Superior temporal gyrus (tissue), 1 donor: ENCODE measurements around the gene MPZL1.
"Not testable (repeated sequence)": the region's sequence is repeated elsewhere in the genome, so short reads cannot be mapped to it uniquely, and the experiment has no call there.

Experiments
- DNase-seq: peaks from one replicate; pipeline ENCODE4 v3.0.0-alpha.2; 2016; ENCODE audit errors: extremely low spot score

MPZL1 gene

DNA sequence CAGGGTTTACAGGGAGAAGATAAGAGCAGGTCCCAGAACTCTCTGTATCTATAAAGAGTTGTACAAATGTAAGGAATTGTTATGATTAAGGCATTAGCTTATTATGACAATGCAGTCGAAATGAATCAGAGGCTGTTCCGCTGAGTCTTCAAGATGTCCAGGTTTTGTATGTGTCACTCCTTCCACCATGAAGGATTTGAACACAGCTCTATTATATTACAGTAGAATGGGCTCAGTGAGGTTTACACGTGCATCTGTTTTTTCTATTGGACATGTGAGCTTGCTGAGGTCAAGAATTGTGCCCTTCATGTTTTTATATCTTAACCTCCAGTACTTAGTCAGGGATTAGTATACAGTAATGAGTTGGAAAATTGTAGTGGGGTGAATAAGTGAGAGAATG lies 86.3 kb downstream of the MPZL1 start:
- no peak for DNase-seq

GRCh38 chr1:167808690-167809089 lies 86.9 kb downstream of the MPZL1 start:
- DNase-seq: no peak

GRCh38 chr1:167812972-167813371 lies 91.2 kb downstream of the MPZL1 start:
- no peak for DNase-seq

- no peak for DNase-seq
Measured at GRCh38 chr1:167815650-167816049, 93.9 kb downstream of the MPZL1 start.

- no peak for DNase-seq
Measured at GRCh38 chr1:167819849-167820683, 98.3 kb downstream of the MPZL1 start.

DNA sequence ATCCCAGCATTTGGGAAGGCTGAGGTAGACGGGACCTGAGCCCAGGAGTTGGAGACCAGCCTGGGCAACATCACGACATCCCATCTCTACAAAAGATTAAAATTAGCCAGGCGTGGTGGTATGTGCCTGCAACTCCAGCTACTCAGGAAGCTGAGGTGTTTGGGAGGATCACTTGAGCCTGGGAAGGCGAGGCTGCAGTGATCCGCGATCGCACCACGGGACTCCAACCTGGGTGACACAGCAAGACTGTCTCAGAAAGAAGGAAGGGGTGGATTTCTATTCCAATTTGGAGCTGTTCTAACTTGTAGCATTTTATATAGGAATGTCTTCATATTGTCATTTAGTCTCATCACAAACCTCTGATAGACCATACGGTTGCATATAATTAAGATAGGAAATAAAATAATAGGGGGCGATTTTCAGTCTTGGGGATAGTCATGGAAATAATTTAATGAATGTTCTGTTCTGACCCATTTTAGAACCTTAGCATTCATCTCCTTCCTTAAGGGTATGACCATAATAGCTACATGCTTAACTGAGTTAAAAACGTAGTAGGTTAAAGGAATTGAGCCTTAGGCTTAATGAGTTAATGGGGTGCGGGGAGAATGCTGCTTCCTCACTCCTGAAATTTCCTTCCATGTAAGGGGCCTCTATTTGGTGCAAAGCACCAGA lies 99.0 kb downstream of the MPZL1 start:
- no peak for DNase-seq

GRCh38 chr1:167821356-167821685 lies 99.5 kb downstream of the MPZL1 start:
- DNase-seq: no peak

GRCh38 chr1:167821969-167822685 lies 100.3 kb downstream of the MPZL1 start:
- no peak for DNase-seq

DNA sequence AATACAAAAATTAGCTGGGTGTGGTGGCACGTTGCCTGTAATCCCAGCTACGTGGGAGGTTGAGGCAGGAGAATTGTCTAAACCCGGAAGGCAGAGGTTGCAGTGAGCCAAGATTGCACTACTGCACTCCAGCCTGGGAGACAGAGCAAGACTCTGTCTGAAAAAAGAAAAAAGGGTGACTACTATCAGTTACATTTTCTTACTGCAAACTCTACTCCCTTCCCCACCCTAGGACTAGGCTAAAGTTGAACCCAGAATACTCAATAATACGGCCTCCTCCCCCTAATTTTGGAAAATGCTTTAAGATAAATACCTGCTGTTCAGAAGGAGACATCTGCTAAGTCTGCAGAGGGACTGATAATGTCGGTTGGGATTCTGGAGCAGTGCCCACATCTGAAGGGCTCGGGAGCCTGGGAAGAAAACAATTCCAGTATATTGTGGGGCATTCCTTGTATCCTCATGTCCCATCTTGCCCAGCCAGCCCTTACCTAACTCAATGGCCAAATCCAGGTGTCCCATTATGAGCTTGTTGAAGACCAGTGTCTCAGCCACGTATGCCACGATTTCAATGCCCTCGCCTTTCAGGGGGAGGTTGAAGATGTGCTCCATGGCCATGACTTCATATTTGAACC lies 102.5 kb downstream of the MPZL1 start:
- no peak for DNase-seq

DNA sequence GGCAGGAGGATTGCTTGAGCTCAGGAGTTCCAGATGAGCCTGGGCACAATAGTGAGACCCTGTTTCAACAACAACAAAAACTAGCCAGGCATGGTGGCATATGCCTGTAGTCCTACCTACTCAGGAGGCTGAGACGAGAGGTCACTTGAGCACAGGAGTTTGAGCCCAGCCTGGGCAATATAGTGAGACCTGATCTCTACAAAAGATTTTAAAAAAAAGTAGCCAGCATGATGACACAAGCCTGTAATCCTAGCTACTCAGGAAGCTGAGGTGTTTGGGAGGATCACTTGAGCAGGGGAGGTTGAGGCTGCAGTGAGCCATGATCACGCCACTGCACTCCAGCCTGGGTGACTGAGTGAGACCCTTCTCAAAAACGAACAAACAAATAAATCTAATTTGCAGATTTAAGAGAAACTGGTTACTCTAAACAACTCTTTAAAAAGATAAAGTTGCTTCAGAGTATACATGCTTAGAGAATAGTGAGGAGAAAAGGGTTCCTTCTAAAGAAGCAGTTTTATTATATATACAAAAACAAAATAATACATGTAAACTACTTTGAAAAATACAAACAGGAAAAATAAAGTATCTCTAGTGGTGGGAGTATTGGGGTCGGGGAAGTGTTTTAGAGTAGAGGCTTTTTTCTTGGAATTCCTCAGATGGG lies 103.8 kb downstream of the MPZL1 start:
- no peak for DNase-seq

- DNase-seq: no peak
Measured at GRCh38 chr1:167826127-167826526, 104.3 kb downstream of the MPZL1 start.

GRCh38 chr1:167829868-167830267 lies 108.1 kb downstream of the MPZL1 start:
- no peak for DNase-seq

- DNase-seq: not testable (repeated sequence)
Measured at GRCh38 chr1:167830668-167831067, 108.9 kb downstream of the MPZL1 start.

- no peak for DNase-seq
Measured at GRCh38 chr1:167832693-167833092, 110.9 kb downstream of the MPZL1 start.

GRCh38 chr1:167833904-167834303 lies 112.1 kb downstream of the MPZL1 start:
- no peak for DNase-seq

- no peak for DNase-seq
Measured at GRCh38 chr1:167836197-167836596, 114.4 kb downstream of the MPZL1 start.

DNA sequence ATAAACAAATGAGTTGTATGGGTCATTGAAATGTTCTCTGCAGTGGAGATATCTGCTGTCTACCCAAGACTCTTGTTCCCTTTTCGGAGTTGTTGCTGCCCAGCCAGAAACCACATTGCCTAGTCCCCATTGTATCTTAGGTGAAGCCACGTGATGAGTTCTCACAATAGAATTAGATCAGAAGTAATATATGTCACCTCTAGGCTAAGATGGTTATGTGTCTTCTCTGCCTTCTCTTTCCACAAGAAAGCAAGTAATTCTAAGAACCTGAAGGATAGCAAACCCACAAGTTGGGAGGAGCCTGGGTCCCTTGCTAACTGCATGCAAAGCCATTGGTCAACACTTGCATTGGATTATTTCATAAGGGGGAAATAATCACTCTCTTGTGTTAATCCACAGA lies 115.5 kb downstream of the MPZL1 start:
- no peak for DNase-seq

- no peak for DNase-seq
Measured at GRCh38 chr1:167839009-167839408, 117.2 kb downstream of the MPZL1 start.
